ENCODE data around the gene SPANXN1.
"Not testable (repeated sequence)": the region's sequence is repeated elsewhere in the genome, so short reads cannot be mapped to it uniquely, and the experiment has no call there.

SPANXN1 gene, protein sequence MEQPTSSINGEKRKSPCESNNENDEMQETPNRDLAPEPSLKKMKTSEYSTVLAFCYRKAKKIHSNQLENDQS

DNA sequence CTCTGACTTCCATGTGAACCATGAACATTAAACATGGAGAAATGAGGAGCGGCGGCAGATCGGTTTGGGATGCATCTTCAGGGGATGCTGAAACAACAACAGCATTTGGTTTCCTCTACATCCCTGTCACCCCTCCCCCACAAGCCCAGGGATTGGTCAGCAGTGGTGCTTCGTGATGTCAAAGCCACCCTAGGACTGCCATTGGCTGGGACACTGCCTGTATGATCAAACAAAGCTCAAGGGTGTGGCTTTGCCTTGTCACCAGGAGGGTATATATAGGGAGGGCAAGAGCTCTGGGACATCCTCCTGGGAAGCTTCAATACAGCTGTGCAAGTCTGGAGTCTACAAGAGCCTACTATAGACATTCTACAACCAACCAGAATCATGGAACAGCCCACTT lies at the start of gene SPANXN1:
SPANXN1 (plus strand) TSS at position 301 of the 400 bp plus-strand sequence; CDS start at position 385, 84 bp downstream.
- DNase-seq (ENCODE audit: extremely low spot score); POLR2A ChIA-PET; CTCF ChIA-PET: not testable (repeated sequence)

DNA sequence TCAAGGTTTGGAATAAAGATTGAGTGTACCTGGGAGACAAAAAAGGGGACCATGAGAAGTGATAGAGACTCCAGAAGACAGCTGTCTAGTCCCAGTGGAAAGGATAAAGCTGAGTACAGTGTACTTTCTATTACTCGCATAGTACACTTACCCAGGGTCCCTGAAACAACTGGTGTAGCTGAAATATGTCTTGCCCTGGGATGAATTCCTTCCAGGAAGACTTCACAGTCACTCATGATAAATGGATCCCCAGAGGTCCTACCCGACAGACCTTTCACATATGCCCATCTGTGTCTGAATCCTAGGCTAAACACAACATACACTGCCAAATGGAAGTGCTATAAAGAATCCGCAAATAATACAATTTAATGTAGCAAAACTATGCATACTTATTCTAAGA lies 48.2 kb upstream of the SPANXN1 start:
- TF ChIP-seq L3MBTL2 (conservative IDR thresholded peaks at IDR 0.05) = no peak
- no peak for TF ChIP-seq ELF4 (IDR thresholded peaks at IDR 0.05)
- no peak for TF ChIP-seq ZNF384 (IDR thresholded peaks at IDR 0.05)
- TF ChIP-seq FOXA1 (IDR thresholded peaks at IDR 0.05) = no peak
- TF ChIP-seq FOXM1 (IDR thresholded peaks at IDR 0.05; ENCODE audit: borderline replicate concordance) = no peak
- no peak for TF ChIP-seq SP1 (IDR thresholded peaks at IDR 0.05)
- TF ChIP-seq CTBP1 (IDR thresholded peaks at IDR 0.05; ENCODE audit: borderline replicate concordance) = no peak
- DNase-seq (ENCODE audit: extremely low spot score) = no peak
- POLR2A ChIA-PET = no interaction called here
- CTCF ChIA-PET = no interaction called here

DNA sequence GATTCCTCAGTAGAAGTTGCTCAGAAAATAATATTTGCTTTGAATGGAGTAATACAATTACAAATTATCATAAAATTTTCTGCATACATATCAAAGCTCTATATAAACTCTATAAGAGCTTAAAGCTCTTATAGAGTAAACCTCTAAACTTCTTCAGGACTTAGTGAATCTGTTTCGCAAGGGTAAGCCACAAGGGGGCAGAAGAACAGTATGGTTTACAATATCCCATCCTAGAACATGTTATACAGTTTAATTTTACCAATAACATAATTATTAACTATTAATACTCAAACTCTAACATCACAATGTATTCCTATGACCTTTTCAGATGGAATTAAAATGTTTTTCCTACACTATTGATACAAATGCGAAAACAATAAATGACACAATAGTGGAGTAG lies 33.8 kb upstream of the SPANXN1 start:
- DNase-seq (ENCODE audit: extremely low spot score) = peak; percentile 7
- CTCF ChIA-PET = no interaction called here
- POLR2A ChIA-PET = no interaction called here
- TF ChIP-seq FOXM1 (IDR thresholded peaks at IDR 0.05; ENCODE audit: borderline replicate concordance) (no peak), SP1 (IDR thresholded peaks at IDR 0.05) (no peak), ZNF384 (IDR thresholded peaks at IDR 0.05) (no peak), ELF4 (IDR thresholded peaks at IDR 0.05) (no peak), ARNT (IDR thresholded peaks at IDR 0.05) (no peak), FOXA1 (IDR thresholded peaks at IDR 0.05) (no peak), HDGF (IDR thresholded peaks at IDR 0.05; ENCODE audit: borderline replicate concordance) (no peak), FOXK2 (IDR thresholded peaks at IDR 0.05) (no peak), BHLHE40 (IDR thresholded peaks at IDR 0.05; ENCODE audit: borderline replicate concordance) (no peak), SUZ12 (IDR thresholded peaks at IDR 0.05) (no peak), LEF1 (IDR thresholded peaks at IDR 0.05; ENCODE audit: borderline replicate concordance) (no peak), CTBP1 (IDR thresholded peaks at IDR 0.05; ENCODE audit: borderline replicate concordance) (no peak), NFRKB (IDR thresholded peaks at IDR 0.05) (no peak), TARDBP (IDR thresholded peaks at IDR 0.05) (no peak), L3MBTL2 (conservative IDR thresholded peaks at IDR 0.05) (no peak)
- TF ChIP-seq, protein P1, sequence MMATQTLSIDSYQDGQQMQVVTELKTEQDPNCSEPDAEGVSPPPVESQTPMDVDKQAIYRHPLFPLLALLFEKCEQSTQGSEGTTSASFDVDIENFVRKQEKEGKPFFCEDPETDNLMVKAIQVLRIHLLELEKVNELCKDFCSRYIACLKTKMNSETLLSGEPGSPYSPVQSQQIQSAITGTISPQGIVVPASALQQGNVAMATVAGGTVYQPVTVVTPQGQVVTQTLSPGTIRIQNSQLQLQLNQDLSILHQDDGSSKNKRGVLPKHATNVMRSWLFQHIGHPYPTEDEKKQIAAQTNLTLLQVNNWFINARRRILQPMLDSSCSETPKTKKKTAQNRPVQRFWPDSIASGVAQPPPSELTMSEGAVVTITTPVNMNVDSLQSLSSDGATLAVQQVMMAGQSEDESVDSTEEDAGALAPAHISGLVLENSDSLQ (IDR thresholded peaks at IDR 0.05) = no peak

DNA sequence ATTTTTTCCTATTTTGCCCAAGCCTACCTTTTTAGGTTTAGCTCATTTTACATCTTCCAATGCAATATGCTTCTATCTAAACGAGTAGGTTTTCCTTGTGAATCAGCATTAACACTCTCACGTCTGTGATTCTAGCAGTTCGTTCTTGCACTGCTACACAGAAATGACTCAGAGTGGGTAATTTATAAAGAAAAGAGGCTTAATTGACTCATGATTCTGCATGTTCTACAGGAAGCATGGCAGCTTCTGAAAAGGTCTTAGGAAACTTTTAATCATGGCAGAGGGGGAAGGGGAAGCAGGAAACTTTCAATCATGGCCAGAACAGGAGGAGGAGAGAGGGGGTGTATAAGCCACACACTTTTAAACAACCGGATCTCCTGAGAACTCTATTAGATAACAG lies 44.9 kb downstream of the SPANXN1 start:
- TF ChIP-seq BHLHE40 (IDR thresholded peaks at IDR 0.05; ENCODE audit: borderline replicate concordance) = no peak
- no peak for TF ChIP-seq LEF1 (IDR thresholded peaks at IDR 0.05; ENCODE audit: borderline replicate concordance)
- TF ChIP-seq HDGF (IDR thresholded peaks at IDR 0.05; ENCODE audit: borderline replicate concordance) = no peak
- TF ChIP-seq CTBP1 (IDR thresholded peaks at IDR 0.05; ENCODE audit: borderline replicate concordance) = no peak
- TF ChIP-seq L3MBTL2 (conservative IDR thresholded peaks at IDR 0.05) = no peak
- TF ChIP-seq, protein P1 (IDR thresholded peaks at IDR 0.05) = no peak
- TF ChIP-seq ELF4 (IDR thresholded peaks at IDR 0.05) = no peak
- CTCF ChIA-PET = no interaction called here
- no peak for DNase-seq (ENCODE audit: extremely low spot score)
- POLR2A ChIA-PET = no interaction called here

Measured in HEK293T (cell line).